ENCODE data around the gene GARIN3. TPM values are rescaled to one million over a fixed set of nuclear protein-coding genes. Genes with fewer than 3 reads are reported as not detected.
A peak's percentile ranks its signal among the peaks of the same experiment; 100 is the strongest.

Gene GARIN3
- total and polyA plus RNA-seq, 11 donors = not detected

GRCh38 chr5:157197086-157197485 lies 31.0 kb upstream of the GARIN3 start:
- peaks cover 0 to 22% (median 0%) of the 10 kb centered on the region in 9 donors for H3K27me3 ChIP-seq
- no peaks in the 10 kb centered on the region for H3K36me3 ChIP-seq
- ATAC-seq (no peak), DNase-seq (no peak)
- no peak overlapping the region for H3K27ac ChIP-seq
- intact Hi-C loops (cut with DNase I) = no loop called here
- TF ChIP-seq CTCF (IDR thresholded peaks at IDR 0.05) = no peak
- no peak for TF ChIP-seq POLR2A (IDR thresholded peaks at IDR 0.05)
- H3K4me1 ChIP-seq = peaks cover 0 to 11% (median 0%) of the 10 kb centered on the region in 12 donors
- H3K9me3 ChIP-seq = peaks cover 0 to 8% (median 0%) of the 10 kb centered on the region in 12 donors
- H3K4me3 ChIP-seq = no peak overlapping the region
- 85 to 93% (median 92%) methylated on average over 3 of the region's 3 CpGs for WGBS, 4 donors

- Histone ChIP-seq H3K9me3 (peaks cover 0 to 8% (median 0%) of the 10 kb centered on the region in 12 donors), H3K27me3 (peaks cover 0 to 22% (median 0%) of the 10 kb centered on the region in 9 donors), H3K4me1 (peaks cover 0 to 11% (median 0%) of the 10 kb centered on the region in 12 donors), H3K27ac (no peak overlapping the region), H3K36me3 (no peaks in the 10 kb centered on the region), H3K4me3 (no peak overlapping the region)
- intact Hi-C loops (cut with DNase I) = no loop called here
- TF ChIP-seq CTCF (IDR thresholded peaks at IDR 0.05) = no peak
- no peak for TF ChIP-seq POLR2A (IDR thresholded peaks at IDR 0.05)
- DNase-seq (no peak), ATAC-seq (no peak)
These were observed 30.0 kb upstream of the GARIN3 start for GRCh38 chr5:157196045-157196444.

GRCh38 chr5:157193699-157194424 lies 27.8 kb upstream of the GARIN3 start:
- Histone ChIP-seq H3K27me3 (peaks cover 0 to 15% (median 0%) of the 10 kb centered on the region in 9 donors), H3K4me3 (no peak overlapping the region), H3K9me3 (peaks cover 0 to 8% (median 0%) of the 10 kb centered on the region in 12 donors), H3K36me3 (no peaks in the 10 kb centered on the region), H3K27ac (peak overlapping the region in 1 of 12 donors; percentile 51), H3K4me1 (peaks cover 0 to 7% (median 0%) of the 10 kb centered on the region in 12 donors)
- DNase-seq = no peak
- 84 to 87% (median 87%) methylated on average over 10 of the region's 10 CpGs for WGBS, 4 donors
- ATAC-seq = no peak
- intact Hi-C loops (cut with DNase I) = no loop called here
- TF ChIP-seq CTCF (IDR thresholded peaks at IDR 0.05) = no peak
- no peak for TF ChIP-seq POLR2A (IDR thresholded peaks at IDR 0.05)

- intact Hi-C loops (cut with DNase I) = no loop called here
- no peak for DNase-seq
- no peaks in the 10 kb centered on the region for H3K4me1 ChIP-seq
- no peak overlapping the region for H3K27ac ChIP-seq
- ATAC-seq = no peak
- TF ChIP-seq POLR2A (IDR thresholded peaks at IDR 0.05) = no peak
- TF ChIP-seq CTCF (IDR thresholded peaks at IDR 0.05) = no peak
- H3K27me3 ChIP-seq = peaks cover 0 to 13% (median 0%) of the 10 kb centered on the region in 9 donors
- H3K9me3 ChIP-seq = peaks cover 0 to 8% (median 0%) of the 10 kb centered on the region in 12 donors
- no peaks in the 10 kb centered on the region for H3K36me3 ChIP-seq
- WGBS, 4 donors = 80 to 91% (median 87%) methylated on average over 7 of the region's 7 CpGs
- H3K4me3 ChIP-seq = peak overlapping the region in 1 of 12 donors; percentile 13
These were observed 23.2 kb upstream of the GARIN3 start for GRCh38 chr5:157189223-157189622.

Data from heart left ventricle (tissue), 16 donors.